Tibial nerve (tissue), 4 donors: ENCODE data around the gene MAGI3. TPM values are rescaled to one million over a fixed set of nuclear protein-coding genes. Genes with fewer than 3 reads are reported as not detected.
"Not testable (repeated sequence)": the region's sequence is repeated elsewhere in the genome, so short reads cannot be mapped to it uniquely, and the experiment has no call there.

Source experiments
- DNase-seq, 2 donors: peaks; one replicate each; pipeline ENCODE4 v3.0.0-alpha.2; 2019; ENCODE audit warnings: low spot score in 2 of 2
- H3K27ac ChIP-seq, 4 donors: fragments of 200-600 bp; sonication (generic) in 3 of 4; one replicate each; pipeline ENCODE4 v1.5.1; 2017 to 2019; ENCODE audit warnings: mild to moderate bottlenecking in 1 of 4
- H3K27me3 ChIP-seq, 2 donors: fragments of 200-600 bp; sonication (generic) in 1 of 2; one replicate each; pipeline versions ENCODE4 v1.5.1 to v1.6.0; 2017 to 2019
- H3K36me3 ChIP-seq, 3 donors: fragments of 200-600 bp; sonication (generic); one replicate each; pipeline ENCODE4 v1.5.1; 2018 to 2019
- H3K4me1 ChIP-seq, 4 donors: fragments of 200-600 bp; sonication (generic) in 3 of 4; one replicate each; pipeline ENCODE4 v1.5.1; 2017 to 2019
- H3K4me3 ChIP-seq, 4 donors: fragments of 200-600 bp; sonication (generic) in 3 of 4; one replicate each; pipeline ENCODE4 v1.5.1; 2017 to 2019; ENCODE audit warnings: mild to moderate bottlenecking in 1 of 4, moderate library complexity in 1 of 4
- H3K9me3 ChIP-seq, 4 donors: fragments of 200-600 bp; sonication (generic) in 3 of 4; one replicate each; pipeline ENCODE4 v1.5.1; 2017 to 2019
- CTCF ChIP-seq, 5 experiments: fragments of 200-600 bp in 3 of 5; fragments of 450-650 bp in 2 of 5; sonication (generic) in 3 of 5; IDR thresholded peaks; one replicate each; pipeline ENCODE4 v1.5.1; 2016 to 2019; ENCODE audit warnings: antibody characterized with exemption in 5 of 5, mild to moderate bottlenecking in 3 of 5, moderate library complexity in 2 of 5
- EP300 ChIP-seq, 2 donors: sonication (generic); formaldehyde crosslinking; IDR thresholded peaks; one replicate each; pipeline ENCODE4 v1.6.1; 2017; ENCODE audit warnings: antibody characterized with exemption in 2 of 2, mild to moderate bottlenecking in 1 of 2
- POLR2A ChIP-seq, 2 donors: fragments of 450-650 bp; IDR thresholded peaks; one replicate each; pipeline ENCODE4 v1.6.1; 2017; ENCODE audit warnings: antibody characterized with exemption in 2 of 2, mild to moderate bottlenecking in 2 of 2, moderate library complexity in 2 of 2
- WGBS, 2 donors: methylation state at CpG; one replicate each; pipeline ENCODE4 v1.1.5; 2018; 5-methylcytosine and 5-hydroxymethylcytosine counted together
- total RNA-seq, 4 donors: library from RNA; depleted of rRNA; stranded (reverse); fragments of >200 nt; gene quantifications; one replicate each; pipeline ENCODE4 v1.1.0, GENCODE V29; 2016

MAGI3 gene
- total RNA-seq, 4 donors from 2014 or later, result 15.7 to 23.3 (median 19.4) TPM

GRCh38 chr1:113565621-113566020 lies 175.3 kb downstream of the MAGI3 start:
- no peak overlapping the region for H3K27ac ChIP-seq
- H3K4me1 ChIP-seq, result no peaks in the 10 kb centered on the region
- no peaks in the 10 kb centered on the region for H3K27me3 ChIP-seq
- peaks cover 0 to 4% (median 0%) of the 10 kb centered on the region in 3 donors for H3K36me3 ChIP-seq
- TF ChIP-seq POLR2A (IDR thresholded peaks at IDR 0.05) (no peak), EP300 (IDR thresholded peaks at IDR 0.05) (no peak)
- peaks cover 0 to 61% (median 11%) of the 10 kb centered on the region in 4 donors for H3K9me3 ChIP-seq
- no peak for DNase-seq
- no peak overlapping the region for H3K4me3 ChIP-seq

- Histone ChIP-seq H3K36me3 (peaks cover 0 to 4% (median 0%) of the 10 kb centered on the region in 3 donors), H3K4me3 (no peak overlapping the region)
These were observed 177.1 kb downstream of the MAGI3 start for GRCh38 chr1:113567427-113567826.

GRCh38 chr1:113575744-113576260 lies 185.5 kb downstream of the MAGI3 start:
- DNase-seq, result not testable (repeated sequence)
- WGBS, 2 donors, result 85 to 96% methylated on average over 6 of the region's 6 CpGs

More at GRCh38 chr1:113567427-113567826, 177.1 kb downstream of the MAGI3 start:
- no peaks in the 10 kb centered on the region for H3K27me3 ChIP-seq
- H3K27ac ChIP-seq, result no peak overlapping the region
- H3K4me1 ChIP-seq, result no peaks in the 10 kb centered on the region
- TF ChIP-seq CTCF (IDR thresholded peaks at IDR 0.05) (no peak), EP300 (IDR thresholded peaks at IDR 0.05) (no peak), POLR2A (IDR thresholded peaks at IDR 0.05) (no peak)
- H3K9me3 ChIP-seq, result peaks cover 0 to 64% (median 11%) of the 10 kb centered on the region in 4 donors
- DNase-seq, result no peak

GRCh38 chr1:113576271-113576670 lies 186.0 kb downstream of the MAGI3 start:
- DNase-seq, result no peak
- Histone ChIP-seq H3K27me3 (no peaks in the 10 kb centered on the region), H3K4me3 (no peak overlapping the region), H3K36me3 (peaks cover 0 to 7% (median 0%) of the 10 kb centered on the region in 3 donors), H3K27ac (no peak overlapping the region), H3K9me3 (peaks cover 0 to 9% (median 0%) of the 10 kb centered on the region in 4 donors), H3K4me1 (peaks cover 0 to 2% (median 0%) of the 10 kb centered on the region in 4 donors)
- TF ChIP-seq EP300 (IDR thresholded peaks at IDR 0.05), result no peak
- WGBS, 2 donors, result 79 to 92% methylated on average over 6 of the region's 6 CpGs

More at GRCh38 chr1:113575744-113576260, 185.5 kb downstream of the MAGI3 start:
- not testable (repeated sequence) for H3K27me3 ChIP-seq, H3K4me3 ChIP-seq, H3K27ac ChIP-seq, H3K36me3 ChIP-seq, H3K4me1 ChIP-seq
- H3K9me3 ChIP-seq, result peaks cover 0 to 13% (median 0%) of the 10 kb centered on the region in 4 donors

- Histone ChIP-seq H3K36me3 (peaks cover 0 to 7% (median 0%) of the 10 kb centered on the region in 3 donors), H3K4me3 (no peak overlapping the region), H3K27ac (no peak overlapping the region), H3K27me3 (no peaks in the 10 kb centered on the region), H3K9me3 (no peaks in the 10 kb centered on the region), H3K4me1 (peaks cover 0 to 2% (median 0%) of the 10 kb centered on the region in 4 donors)
- no peak for DNase-seq
- 41 to 51% methylated on average over 2 of the region's 2 CpGs for WGBS, 2 donors
- TF ChIP-seq EP300 (IDR thresholded peaks at IDR 0.05), result no peak
- TF ChIP-seq POLR2A (IDR thresholded peaks at IDR 0.05), result no peak
- no peak for TF ChIP-seq CTCF (IDR thresholded peaks at IDR 0.05)
These were observed 189.1 kb downstream of the MAGI3 start for GRCh38 chr1:113579256-113580018.

- no peak overlapping the region for H3K4me3 ChIP-seq
- TF ChIP-seq EP300 (IDR thresholded peaks at IDR 0.05), result no peak
- TF ChIP-seq POLR2A (IDR thresholded peaks at IDR 0.05), result no peak
- TF ChIP-seq CTCF (IDR thresholded peaks at IDR 0.05), result no peak
- H3K27ac ChIP-seq, result no peak overlapping the region
- no peak for DNase-seq
- no peaks in the 10 kb centered on the region for H3K27me3 ChIP-seq
- 64 to 79% methylated on average over 1 of the region's 1 CpG for WGBS, 2 donors
- peaks cover 0 to 2% (median 0%) of the 10 kb centered on the region in 4 donors for H3K4me1 ChIP-seq
- no peaks in the 10 kb centered on the region for H3K9me3 ChIP-seq
- H3K36me3 ChIP-seq, result peaks cover 0 to 6% (median 0%) of the 10 kb centered on the region in 3 donors
These were observed 191.0 kb downstream of the MAGI3 start for GRCh38 chr1:113581323-113581722.
